H9 (cell line): ENCODE measurements around the gene DNM1. TPM values are rescaled to one million over a fixed set of nuclear protein-coding genes. Genes with fewer than 3 reads are reported as not detected.

Experiments used
- DNase-seq: peaks from one replicate; pipeline ENCODE4 v3.0.0-alpha.2; 2017
- H2AFZ ChIP-seq: one replicate; pipeline ENCODE4 v1.6.1; 2013; ENCODE audit warnings: mild to moderate bottlenecking, low read length, control low read depth, moderate library complexity
- H2AK5ac ChIP-seq: 2 replicates; pipeline ENCODE4 v1.6.1; 2013; ENCODE audit warnings: low read length, control low read depth, mixed read lengths; ENCODE audit not compliant: insufficient read length
- H2BK120ac ChIP-seq: one replicate; pipeline ENCODE4 v1.6.1; 2013; ENCODE audit warnings: low read depth, mild to moderate bottlenecking, low read length, control low read depth, inconsistent platforms; ENCODE audit not compliant: poor library complexity, severe bottlenecking
- H2BK12ac ChIP-seq: 2 replicates; pipeline ENCODE4 v1.6.1; 2013; ENCODE audit warnings: low read length, control low read depth, mixed read lengths, low read depth; ENCODE audit not compliant: insufficient read length
- H2BK15ac ChIP-seq: 2 replicates; pipeline ENCODE4 v1.6.1; 2013; ENCODE audit warnings: low read depth, low read length, control low read depth
- H2BK20ac ChIP-seq: one replicate; pipeline ENCODE4 v1.6.1; 2013; ENCODE audit warnings: low read depth, mild to moderate bottlenecking, low read length, control low read depth, inconsistent platforms; ENCODE audit not compliant: poor library complexity, severe bottlenecking
- H2BK5ac ChIP-seq: 2 replicates; pipeline ENCODE4 v1.6.1; 2013; ENCODE audit warnings: low read length, control low read depth, mixed read lengths; ENCODE audit not compliant: insufficient read length
- H3K14ac ChIP-seq: 2 replicates; pipeline ENCODE4 v1.6.1; 2013; ENCODE audit warnings: low read length, control low read depth; ENCODE audit not compliant: insufficient read depth
- H3K18ac ChIP-seq: 2 replicates; pipeline ENCODE4 v1.6.1; 2013; ENCODE audit warnings: low read depth, mild to moderate bottlenecking, mixed read lengths, low read length, control low read depth; ENCODE audit not compliant: insufficient read length
- H3K23ac ChIP-seq: 2 replicates; pipeline ENCODE4 v1.6.1; 2013; ENCODE audit warnings: low read length, control low read depth, mixed read lengths, low read depth; ENCODE audit not compliant: insufficient read length
- H3K23me2 ChIP-seq: 2 replicates; pipeline ENCODE4 v1.6.1; 2013; ENCODE audit warnings: low read depth, mild to moderate bottlenecking, mixed read lengths, low read length, control low read depth; ENCODE audit not compliant: insufficient read length, poor library complexity, severe bottlenecking
- H3K27ac ChIP-seq: 2 replicates; pipeline ENCODE4 v1.5.1; 2013; ENCODE audit warnings: low read length, control low read depth, mixed read lengths, low read depth; ENCODE audit not compliant: insufficient read length
- H3K27me3 ChIP-seq: 2 replicates; pipeline ENCODE4 v1.6.1; 2013; ENCODE audit warnings: low read length, control low read depth, inconsistent platforms; ENCODE audit not compliant: insufficient read depth
- H3K4ac ChIP-seq: 2 replicates; pipeline ENCODE4 v1.6.1; 2013; ENCODE audit warnings: low read depth, mild to moderate bottlenecking, control low read depth, inconsistent platforms, low read length, moderate library complexity
- H3K4me1 ChIP-seq: 2 replicates; pipeline ENCODE4 v1.6.1; 2013; ENCODE audit warnings: low read length, control low read depth, inconsistent platforms; ENCODE audit not compliant: insufficient read depth
- H3K4me2 ChIP-seq: 2 replicates; pipeline ENCODE4 v1.6.1; 2013; ENCODE audit warnings: low read length, control low read depth, mixed read lengths; ENCODE audit not compliant: insufficient read length, insufficient read depth
- H3K56ac ChIP-seq: 2 replicates; pipeline ENCODE4 v1.6.1; 2013; ENCODE audit warnings: low read depth, mild to moderate bottlenecking, mixed read lengths, low read length, control low read depth; ENCODE audit not compliant: insufficient read length
- H3K79me1 ChIP-seq: 2 replicates; pipeline ENCODE4 v1.6.1; 2013; ENCODE audit warnings: low read depth, mild to moderate bottlenecking, moderate library complexity, low read length, control low read depth, inconsistent platforms; ENCODE audit not compliant: insufficient read depth, poor library complexity, severe bottlenecking
- H3K79me2 ChIP-seq: 2 replicates; pipeline ENCODE4 v1.6.1; 2013; ENCODE audit warnings: low read length, control low read depth, inconsistent platforms; ENCODE audit not compliant: insufficient read depth
- H3K9ac ChIP-seq: 2 replicates; pipeline ENCODE4 v1.6.1; 2013; ENCODE audit warnings: low read length, control low read depth, mixed read lengths; ENCODE audit not compliant: insufficient read length; ENCODE audit errors: extremely low read depth
- H3K9me3 ChIP-seq: one replicate; pipeline ENCODE4 v1.6.1; 2013; ENCODE audit warnings: low read depth, low read length, inconsistent platforms; ENCODE audit not compliant: control insufficient read depth
- H3T11ph ChIP-seq: one replicate; pipeline ENCODE4 v1.6.1; 2013; ENCODE audit warnings: mild to moderate bottlenecking, low read length, control low read depth, inconsistent platforms
- H4K20me1 ChIP-seq: one replicate; pipeline ENCODE4 v1.6.1; 2013; ENCODE audit not compliant: control insufficient read depth, insufficient read length, insufficient read depth
- H4K5ac ChIP-seq: 2 replicates; pipeline ENCODE4 v1.6.1; 2013; ENCODE audit warnings: low read depth, mild to moderate bottlenecking, mixed read lengths, low read length, control low read depth; ENCODE audit not compliant: insufficient read length
- H4K8ac ChIP-seq: replicated peaks from 2 replicates; pipeline ENCODE4 v1.6.1; 2013; ENCODE audit warnings: low read length, control low read depth, mixed read lengths, low read depth; ENCODE audit not compliant: insufficient read length
- H4K91ac ChIP-seq: 2 replicates; pipeline ENCODE4 v1.6.1; 2013; ENCODE audit warnings: low read depth, mild to moderate bottlenecking, moderate library complexity, mixed read lengths, low read length, control low read depth; ENCODE audit not compliant: insufficient read length
- H3K27ac Mint-ChIP-seq, 3 experiments: 2 replicates in 2 of 3; 3 replicates in 1 of 3; pipeline ENCODE4 v1.8.0; 2020 to 2021; ENCODE audit warnings: mixed read lengths in 3 of 3, mild to moderate bottlenecking in 1 of 3, moderate library complexity in 1 of 3
- H3K27me3 Mint-ChIP-seq: 2 replicates; pipeline ENCODE4 v1.8.0; 2021; ENCODE audit warnings: low read depth, mild to moderate bottlenecking, moderate library complexity, mixed read lengths
- H3K36me3 Mint-ChIP-seq, 3 experiments: 2 replicates in 2 of 3; 3 replicates in 1 of 3; pipeline ENCODE4 v1.8.0; 2020 to 2021; ENCODE audit warnings: low read depth in 3 of 3, mixed read lengths in 3 of 3; ENCODE audit not compliant: insufficient read depth in 1 of 3
- H3K4me1 Mint-ChIP-seq, 2 experiments: 2 replicates each; pipeline ENCODE4 v1.8.0; 2020; ENCODE audit warnings: mixed read lengths in 2 of 2
- H3K4me3 Mint-ChIP-seq, 2 experiments: 2 replicates in 1 of 2; 3 replicates in 1 of 2; pipeline ENCODE4 v1.8.0; 2020 to 2021; ENCODE audit warnings: mild to moderate bottlenecking in 2 of 2, mixed read lengths in 2 of 2, moderate library complexity in 1 of 2
- H3K9me3 Mint-ChIP-seq, 2 experiments: 2 replicates in 1 of 2; 3 replicates in 1 of 2; pipeline ENCODE4 v1.8.0; 2020; ENCODE audit warnings: mild to moderate bottlenecking in 2 of 2, mixed read lengths in 2 of 2, moderate library complexity in 1 of 2
- whole genome bisulfite sequencing: extraction: QIAGEN DNeasy Blood & Tissue Kit; methylation state at CpG from one replicate; pipeline ENCODE4 v1.1.7; 2013; ENCODE audit warnings: missing lambda C conversion rate, low lambda C conversion rate, mixed read lengths; ENCODE audit not compliant: insufficient read length; ENCODE audit errors: extremely low coverage; 5-methylcytosine and 5-hydroxymethylcytosine counted together
- total RNA-seq: library from RNA; stranded (reverse); gene quantifications from 2 replicates; pipeline ENCODE4 v1.2.1, GENCODE V29; 2021
- TF ChIP-seq, protein P1 (sequence below): fragments of 200-600 bp; sonication (generic); conservative IDR thresholded peaks from 3 replicates; pipeline ENCODE4 v1.8.0; 2021; ENCODE audit warnings: antibody characterized with exemption, mild to moderate bottlenecking

Gene DNM1
- total RNA-seq, 1 experiment from 2014 or later, result 58.0 TPM

DNA sequence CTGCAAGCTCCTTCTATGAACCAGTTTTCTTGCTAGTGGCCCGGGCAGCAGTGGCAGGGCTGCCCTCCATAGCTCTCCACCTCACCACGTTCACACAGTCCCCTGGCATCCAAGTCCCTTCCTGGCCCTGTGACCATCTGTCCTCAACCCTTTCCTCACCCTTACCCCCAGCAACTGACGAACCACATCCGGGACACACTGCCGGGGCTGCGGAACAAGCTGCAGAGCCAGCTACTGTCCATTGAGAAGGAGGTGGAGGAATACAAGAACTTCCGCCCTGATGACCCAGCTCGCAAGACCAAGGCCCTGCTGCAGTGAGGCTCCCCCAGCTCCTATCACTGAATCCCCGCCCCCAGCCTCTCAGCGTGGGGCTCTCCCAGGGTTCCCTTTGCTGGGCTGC, 18.8 kb downstream of the DNM1 start:
- no peak overlapping the region for H3K23ac ChIP-seq
- H2AFZ ChIP-seq, result no peak overlapping the region
- H3K4me2 ChIP-seq, result no peak overlapping the region
- peaks cover 3% of the 10 kb centered on the region for H3K23me2 ChIP-seq
- no peak overlapping the region for H2BK12ac ChIP-seq
- no peak overlapping the region for H3T11ph ChIP-seq
- no peak overlapping the region for H2BK15ac ChIP-seq
- no peak overlapping the region for H3K18ac ChIP-seq
- Mint-ChIP-seq H3K27me3 (no peaks in the 10 kb centered on the region; the same call in 1 of the 2 replicates), H3K27ac (no peak overlapping the region; a peak in 1 of 7 replicates), H3K36me3 (peaks cover 11 to 40% (median 37%) of the 10 kb centered on the region in 3 experiments), H3K9me3 (no peaks in the 10 kb centered on the region), H3K4me3 (no peak overlapping the region; a peak in 1 of 5 replicates), H3K4me1 (peaks cover 10 to 14% of the 10 kb centered on the region in 2 experiments)
- no peak overlapping the region for H3K27ac ChIP-seq
- H4K91ac ChIP-seq, result no peak overlapping the region
- H3K4me1 ChIP-seq, result no peaks in the 10 kb centered on the region
- no peaks in the 10 kb centered on the region for H3K27me3 ChIP-seq
- no peak overlapping the region for H2BK20ac ChIP-seq
- TF ChIP-seq, protein P1, sequence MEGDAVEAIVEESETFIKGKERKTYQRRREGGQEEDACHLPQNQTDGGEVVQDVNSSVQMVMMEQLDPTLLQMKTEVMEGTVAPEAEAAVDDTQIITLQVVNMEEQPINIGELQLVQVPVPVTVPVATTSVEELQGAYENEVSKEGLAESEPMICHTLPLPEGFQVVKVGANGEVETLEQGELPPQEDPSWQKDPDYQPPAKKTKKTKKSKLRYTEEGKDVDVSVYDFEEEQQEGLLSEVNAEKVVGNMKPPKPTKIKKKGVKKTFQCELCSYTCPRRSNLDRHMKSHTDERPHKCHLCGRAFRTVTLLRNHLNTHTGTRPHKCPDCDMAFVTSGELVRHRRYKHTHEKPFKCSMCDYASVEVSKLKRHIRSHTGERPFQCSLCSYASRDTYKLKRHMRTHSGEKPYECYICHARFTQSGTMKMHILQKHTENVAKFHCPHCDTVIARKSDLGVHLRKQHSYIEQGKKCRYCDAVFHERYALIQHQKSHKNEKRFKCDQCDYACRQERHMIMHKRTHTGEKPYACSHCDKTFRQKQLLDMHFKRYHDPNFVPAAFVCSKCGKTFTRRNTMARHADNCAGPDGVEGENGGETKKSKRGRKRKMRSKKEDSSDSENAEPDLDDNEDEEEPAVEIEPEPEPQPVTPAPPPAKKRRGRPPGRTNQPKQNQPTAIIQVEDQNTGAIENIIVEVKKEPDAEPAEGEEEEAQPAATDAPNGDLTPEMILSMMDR, result no peak
- no peak overlapping the region for H2BK120ac ChIP-seq
- no CpG with 5 or more reads among the region's 10 CpGs for WGBS
- no peak for DNase-seq
- no peak overlapping the region for H4K8ac ChIP-seq
- H3K14ac ChIP-seq, result no peak overlapping the region
- H3K9ac ChIP-seq, result no peak overlapping the region
- H3K56ac ChIP-seq, result no peak overlapping the region
- no peaks in the 10 kb centered on the region for H3K79me2 ChIP-seq
- H4K20me1 ChIP-seq, result peaks cover 4% of the 10 kb centered on the region
- H2AK5ac ChIP-seq, result no peak overlapping the region
- H4K5ac ChIP-seq, result no peak overlapping the region
- H3K79me1 ChIP-seq, result no peaks in the 10 kb centered on the region
- no peak overlapping the region for H3K4ac ChIP-seq
- H3K9me3 ChIP-seq, result no peaks in the 10 kb centered on the region
- no peak overlapping the region for H2BK5ac ChIP-seq
